ENCODE measurements around the gene RASL11B.

RASL11B gene

GRCh38 chr4:52866734-52867133, 4.6 kb downstream of the RASL11B start:
- Histone ChIP-seq H3K4me3 (replicated peaks; ENCODE audit: insufficient read depth, low read length) (no peak overlapping the region), H3K27ac (replicated peaks) (no peak overlapping the region), H3K27me3 (ENCODE audit: insufficient read depth, poor library complexity, severe bottlenecking) (no peaks in the 10 kb centered on the region)
- DNase-seq (ENCODE audit: low read depth in 1 of 2, low spot score in 1 of 2): no peak
- TF ChIP-seq CTCF (IDR thresholded peaks at IDR 0.05; ENCODE audit: insufficient read depth, low read length) (no peak), GABPA (IDR thresholded peaks at IDR 0.05; ENCODE audit: low read depth) (no peak), SPI1 (IDR thresholded peaks at IDR 0.05; ENCODE audit: borderline replicate concordance, low read depth) (no peak), REST (IDR thresholded peaks at IDR 0.05; ENCODE audit: insufficient replicate concordance, low read depth) (no peak), POLR2AphosphoS5 (IDR thresholded peaks at IDR 0.05; ENCODE audit: low read depth) (no peak)

DNA sequence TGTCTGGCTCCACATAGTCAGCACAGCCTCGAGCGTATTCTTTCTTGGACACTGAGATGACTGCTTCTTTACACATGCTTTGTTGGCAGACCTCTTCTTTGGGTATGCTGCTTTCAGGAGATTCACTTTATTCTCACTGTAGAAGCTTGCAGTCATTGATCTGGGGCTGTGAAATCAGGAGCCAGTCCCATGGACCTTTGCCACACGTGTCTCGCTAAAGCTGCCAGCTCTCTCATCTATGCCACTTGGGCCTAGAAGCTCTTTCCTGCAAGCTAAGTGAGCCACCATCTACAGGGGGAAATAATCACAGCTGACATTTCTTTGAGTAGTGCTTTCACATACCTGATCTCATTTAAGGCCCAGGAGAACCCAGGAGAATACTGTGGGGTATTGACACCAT, 5.0 kb downstream of the RASL11B start:
- no peak for TF ChIP-seq POLR2AphosphoS5 (IDR thresholded peaks at IDR 0.05; ENCODE audit: low read depth)
- TF ChIP-seq GABPA (IDR thresholded peaks at IDR 0.05; ENCODE audit: low read depth): no peak
- no peak for TF ChIP-seq REST (IDR thresholded peaks at IDR 0.05; ENCODE audit: insufficient replicate concordance, low read depth)
- TF ChIP-seq SPI1 (IDR thresholded peaks at IDR 0.05; ENCODE audit: borderline replicate concordance, low read depth): no peak
- TF ChIP-seq CTCF (IDR thresholded peaks at IDR 0.05; ENCODE audit: insufficient read depth, low read length): no peak
- H3K27me3 ChIP-seq (ENCODE audit: insufficient read depth, poor library complexity, severe bottlenecking): no peaks in the 10 kb centered on the region
- no peak overlapping the region for H3K4me3 ChIP-seq (replicated peaks; ENCODE audit: insufficient read depth, low read length)
- no peak for DNase-seq (ENCODE audit: low read depth in 1 of 2, low spot score in 1 of 2)
- H3K27ac ChIP-seq (replicated peaks): no peak overlapping the region

GRCh38 chr4:52868133-52868532, 6.0 kb downstream of the RASL11B start:
- no peak for DNase-seq (ENCODE audit: low read depth in 1 of 2, low spot score in 1 of 2)
- Histone ChIP-seq H3K27me3 (ENCODE audit: insufficient read depth, poor library complexity, severe bottlenecking) (no peaks in the 10 kb centered on the region), H3K4me3 (replicated peaks; ENCODE audit: insufficient read depth, low read length) (no peak overlapping the region), H3K27ac (replicated peaks) (no peak overlapping the region)
- TF ChIP-seq SPI1 (IDR thresholded peaks at IDR 0.05; ENCODE audit: borderline replicate concordance, low read depth) (no peak), POLR2AphosphoS5 (IDR thresholded peaks at IDR 0.05; ENCODE audit: low read depth) (no peak), GABPA (IDR thresholded peaks at IDR 0.05; ENCODE audit: low read depth) (no peak), REST (IDR thresholded peaks at IDR 0.05; ENCODE audit: insufficient replicate concordance, low read depth) (no peak), CTCF (IDR thresholded peaks at IDR 0.05; ENCODE audit: insufficient read depth, low read length) (no peak)

All from HL-60 (cell line).